CD14-positive monocyte (primary cell): ENCODE results near the gene NLE1. TPM values are rescaled to one million over a fixed set of nuclear protein-coding genes. Genes with fewer than 3 reads are reported as not detected.

Experiments
- DNase-seq, 3 donors: peaks; one replicate each; pipeline ENCODE4 v3.0.0-alpha.2; 2011 to 2022
- H2AFZ ChIP-seq: 2 replicates; pipeline ENCODE4 v1.6.0; 2012; ENCODE audit warnings: mild to moderate bottlenecking, low read depth, low read length, inconsistent platforms; ENCODE audit not compliant: insufficient read depth, poor library complexity, severe bottlenecking
- H3K27ac ChIP-seq, 2 donors: 1 replicate in 1 of 2; 2 replicates in 1 of 2; pipeline ENCODE4 v1.5.1; 2012 to 2013; ENCODE audit warnings: low read length in 2 of 2, control low read depth in 1 of 2, inconsistent platforms in 1 of 2, low read depth in 1 of 2, mild to moderate bottlenecking in 1 of 2
- H3K27me3 ChIP-seq, 2 donors: one replicate each; pipeline versions ENCODE4 v1.6.0 to v1.6.1; 2011 to 2013; ENCODE audit warnings: low read length in 2 of 2; ENCODE audit not compliant: control insufficient read depth in 2 of 2, insufficient read depth in 2 of 2
- H3K36me3 ChIP-seq, 2 donors: replicated peaks in 1 of 2; 1 replicate in 1 of 2; 2 replicates in 1 of 2; pipeline versions ENCODE4 v1.5.1 to v1.6.1; 2012 to 2013; ENCODE audit warnings: low read length in 2 of 2, control low read depth in 1 of 2, inconsistent platforms in 1 of 2, mild to moderate bottlenecking in 1 of 2; ENCODE audit not compliant: insufficient read depth in 2 of 2, control insufficient read depth in 1 of 2
- H3K4me1 ChIP-seq, 2 donors: 1 replicate in 1 of 2; 2 replicates in 1 of 2; pipeline versions ENCODE4 v1.5.1 to v1.6.1; 2012 to 2013; ENCODE audit warnings: low read length in 2 of 2, control low read depth in 1 of 2, inconsistent platforms in 1 of 2, mild to moderate bottlenecking in 1 of 2, moderate library complexity in 1 of 2; ENCODE audit not compliant: insufficient read depth in 2 of 2, control insufficient read depth in 1 of 2
- H3K4me2 ChIP-seq: replicated peaks from 2 replicates; pipeline ENCODE3; 2012; ENCODE audit warnings: low read length, moderate library complexity, mild to moderate bottlenecking; ENCODE audit not compliant: poor library complexity, severe bottlenecking; ENCODE audit errors: extremely low read depth
- H3K4me3 ChIP-seq, 3 experiments: fragments of 200-600 bp in 1 of 3; sonication (generic) in 1 of 3; replicated peaks in 1 of 3; 1 replicate in 2 of 3; 2 replicates in 1 of 3; pipeline ENCODE4 v1.5.1; 2011 to 2013; ENCODE audit warnings: low read length in 3 of 3, mild to moderate bottlenecking in 3 of 3, control low read depth in 2 of 3, low read depth in 2 of 3, inconsistent platforms in 1 of 3, moderate library complexity in 1 of 3
- H3K79me2 ChIP-seq: 2 replicates; pipeline ENCODE4 v1.6.0; 2012; ENCODE audit warnings: mild to moderate bottlenecking, control low read depth, inconsistent platforms, low read length, moderate library complexity; ENCODE audit not compliant: insufficient read depth
- H3K9ac ChIP-seq: 2 replicates; pipeline ENCODE4 v1.6.0; 2017; ENCODE audit warnings: low read length, mild to moderate bottlenecking; ENCODE audit not compliant: insufficient read depth, poor library complexity, severe bottlenecking
- H3K9me3 ChIP-seq, 2 donors: replicated peaks in 1 of 2; 1 replicate in 1 of 2; 2 replicates in 1 of 2; pipeline versions ENCODE4 v1.5.1 to v1.6.1; 2012 to 2013; ENCODE audit warnings: low read length in 2 of 2, control low read depth in 1 of 2; ENCODE audit not compliant: control insufficient read depth in 1 of 2, insufficient read depth in 1 of 2
- H4K20me1 ChIP-seq: 2 replicates; pipeline ENCODE4 v1.6.0; 2012; ENCODE audit warnings: mild to moderate bottlenecking, low read length, control low read depth, moderate library complexity; ENCODE audit not compliant: insufficient read depth
- H3K27ac Mint-ChIP-seq, 7 donors: one replicate each; pipeline ENCODE4 v1.8.0; 2020; ENCODE audit warnings: mild to moderate bottlenecking in 7 of 7, mixed read lengths in 7 of 7, moderate library complexity in 6 of 7, inconsistent platforms in 2 of 7
- H3K27me3 Mint-ChIP-seq, 3 donors: one replicate each; pipeline ENCODE4 v1.8.0; 2021 to 2022; ENCODE audit warnings: low read depth in 3 of 3, mild to moderate bottlenecking in 3 of 3, mixed read lengths in 3 of 3, moderate library complexity in 3 of 3, inconsistent platforms in 1 of 3
- H3K36me3 Mint-ChIP-seq, 2 donors: one replicate each; pipeline ENCODE4 v1.8.0; 2020; ENCODE audit warnings: mixed read lengths in 2 of 2, inconsistent platforms in 1 of 2, mild to moderate bottlenecking in 1 of 2
- H3K4me1 Mint-ChIP-seq: one replicate; pipeline ENCODE4 v1.8.0; 2020; ENCODE audit warnings: mild to moderate bottlenecking, mixed read lengths
- H3K4me3 Mint-ChIP-seq, 2 donors: one replicate each; pipeline ENCODE4 v1.8.0; 2020; ENCODE audit warnings: mild to moderate bottlenecking in 2 of 2, mixed read lengths in 2 of 2, moderate library complexity in 1 of 2
- H3K9me3 Mint-ChIP-seq, 7 donors: one replicate each; pipeline ENCODE4 v1.8.0; 2020 to 2022; ENCODE audit warnings: mixed read lengths in 7 of 7, mild to moderate bottlenecking in 6 of 7, moderate library complexity in 6 of 7, inconsistent platforms in 2 of 7
- CTCF ChIP-seq: fragments of 200-600 bp; IDR thresholded peaks from one replicate; pipeline ENCODE4 v1.8.0; 2022; ENCODE audit warnings: antibody characterized with exemption, mild to moderate bottlenecking
- WGBS: methylation state at CpG from one replicate; pipeline ENCODE4 v1.1.5; 2013; ENCODE audit warnings: missing lambda C conversion rate; ENCODE audit not compliant: insufficient coverage; 5-methylcytosine and 5-hydroxymethylcytosine counted together
- intact Hi-C, 2 donors: fragments of 100-400 bp; cut with micrococcal nuclease; formaldehyde crosslinking; loops; one replicate each; pipeline versions ENCODE4 v1.15.0 to v1.15.1; 2023
- polyA plus RNA-seq, 3 donors: library from polyadenylated mRNA; depleted of rRNA in 1 of 3; unstranded in 2 of 3; stranded (reverse) in 1 of 3; fragments of 300-500 nt in 2 of 3; fragments of >200 nt in 1 of 3; fragmentation: Illumina TruSeq in 2 of 3; gene quantifications; 1 replicate in 2 of 3; 2 replicates in 1 of 3; pipeline ENCODE4 v1.2.3, GENCODE V29; 2012 to 2021

NLE1 gene
- polyA plus RNA-seq, 3 donors = 1.6 to 3.6 (median 2.2) TPM

- no peaks in the 10 kb centered on the region for H3K79me2 ChIP-seq
These were observed 45.4 kb upstream of the NLE1 start for GRCh38 chr17:35187481-35187880.

GRCh38 chr17:35185849-35186248, 43.7 kb upstream of the NLE1 start:
- peak; percentile 44 to 80 (median 71) for DNase-seq
- no peaks in the 10 kb centered on the region for H3K79me2 ChIP-seq
- H3K4me1 Mint-ChIP-seq = peaks cover 25% of the 10 kb centered on the region

More at GRCh38 chr17:35187481-35187880, 45.4 kb upstream of the NLE1 start:
- Mint-ChIP-seq H3K9me3 (peaks cover 0 to 5% (median 1%) of the 10 kb centered on the region in 7 donors), H3K4me3 (no peak overlapping the region), H3K36me3 (no peaks in the 10 kb centered on the region), H3K27ac (no peak overlapping the region), H3K27me3 (peaks cover 7 to 22% (median 15%) of the 10 kb centered on the region in 3 donors), H3K4me1 (peaks cover 25% of the 10 kb centered on the region)
- H3K4me1 ChIP-seq = peaks cover 7 to 30% of the 10 kb centered on the region in 2 donors
- 100% methylated on average over 1 of the region's 2 CpGs for WGBS
- H2AFZ ChIP-seq = no peak overlapping the region
- no peak overlapping the region for H3K27ac ChIP-seq
- DNase-seq = no peak
- H3K4me3 ChIP-seq = no peak overlapping the region
- H4K20me1 ChIP-seq = no peaks in the 10 kb centered on the region
- no peak overlapping the region for H3K9ac ChIP-seq
- intact Hi-C loops = loop anchor here in 1 of 2 donors (5.0 kb wide), 1 partner anchor 55 kb away; the partner anchor contains the start of gene SLFN5
- H3K27me3 ChIP-seq = peaks cover 0 to 3% of the 10 kb centered on the region in 2 donors
- no peak overlapping the region for H3K4me2 ChIP-seq
- no peaks in the 10 kb centered on the region for H3K36me3 ChIP-seq
- H3K9me3 ChIP-seq = no peaks in the 10 kb centered on the region
- TF ChIP-seq CTCF = no peak

More at GRCh38 chr17:35185849-35186248, 43.7 kb upstream of the NLE1 start:
- Histone ChIP-seq H3K9me3 (no peaks in the 10 kb centered on the region), H4K20me1 (no peaks in the 10 kb centered on the region), H3K9ac (no peak overlapping the region), H3K4me3 (no peak overlapping the region), H2AFZ (no peak overlapping the region), H3K27ac (no peak overlapping the region), H3K36me3 (no peaks in the 10 kb centered on the region), H3K4me1 (peaks cover 7 to 30% of the 10 kb centered on the region in 2 donors), H3K27me3 (no peaks in the 10 kb centered on the region), H3K4me2 (no peak overlapping the region)
- H3K36me3 Mint-ChIP-seq = no peaks in the 10 kb centered on the region
- H3K9me3 Mint-ChIP-seq = peaks cover 0 to 5% (median 1%) of the 10 kb centered on the region in 7 donors
- peak overlapping the region in 3 of 7 donors; percentile 58 to 81 (median 75) for H3K27ac Mint-ChIP-seq
- no CpG with 5 or more reads among the region's 1 CpG for WGBS
- no peak overlapping the region for H3K4me3 Mint-ChIP-seq
- peaks cover 5 to 17% (median 13%) of the 10 kb centered on the region in 3 donors for H3K27me3 Mint-ChIP-seq
- no peak for TF ChIP-seq CTCF
- intact Hi-C loops = loop anchor here in 1 of 2 donors (5.0 kb wide), 1 partner anchor 56 kb away; the partner anchor contains the start of gene SLFN5
